SK-N-SH (cell line): ENCODE measurements around the gene ALAS1. TPM values are rescaled to one million over a fixed set of nuclear protein-coding genes. Genes with fewer than 3 reads are reported as not detected.

ENCODE experiments used
- CTCF ChIA-PET: fragments of 300-600, 350-600 bp; formaldehyde crosslinking; extraction: SDS; loops from one replicate; lab custom pipeline; 2021; lab: Yijun Ruan, JAX
- POLR2A ChIA-PET: fragments of 350-600 bp; sonication (Branson Sonifier 250); formaldehyde crosslinking; extraction: SDS; loops from one replicate; lab custom pipeline; 2020; ENCODE audit warnings: antibody characterized with exemption, inconsistent platforms; lab: Yijun Ruan, JAX
- DNase-seq: peaks from one replicate; pipeline ENCODE4 v3.0.0; 2012
- H2AFZ ChIP-seq: fragments of 200-600 bp; sonication (generic); 2 replicates; pipeline ENCODE4 v1.8.1; 2016; ENCODE audit warnings: antibody characterized with exemption, mild to moderate bottlenecking, low read depth
- H3F3A ChIP-seq: fragments of 200-600 bp; sonication (generic); replicated peaks from 2 replicates; pipeline ENCODE3; 2016; ENCODE audit warnings: antibody characterized with exemption, mild to moderate bottlenecking; ENCODE audit not compliant: insufficient read depth
- H3K27ac ChIP-seq, 2 experiments: fragments of 200-500 bp in 1 of 2; fragments of 200-600 bp in 1 of 2; sonication (Bioruptor generic) in 1 of 2; sonication (generic), shearing (Covaris generic) in 1 of 2; 2 replicates each; pipeline versions ENCODE4 v1.5.1 to v1.6.1; 2014 to 2016; ENCODE audit warnings: low read depth in 2 of 2, inconsistent platforms in 1 of 2, low read length in 1 of 2, mild to moderate bottlenecking in 1 of 2, mixed read lengths in 1 of 2
- H3K27me3 ChIP-seq: fragments of 200-600 bp; sonication (generic), shearing (Covaris generic); 2 replicates; pipeline ENCODE4 v1.6.1; 2016; ENCODE audit warnings: mixed run types; ENCODE audit not compliant: insufficient read depth
- H3K36me3 ChIP-seq, 2 experiments: fragments of 200-500 bp in 1 of 2; fragments of 200-600 bp in 1 of 2; sonication (Bioruptor generic) in 1 of 2; sonication (generic) in 1 of 2; replicated peaks in 1 of 2; 2 replicates each; pipeline versions ENCODE3 to v1.5.1; 2014 to 2016; ENCODE audit warnings: low read length in 1 of 2, mild to moderate bottlenecking in 1 of 2; ENCODE audit not compliant: insufficient read depth in 2 of 2, control insufficient read depth in 1 of 2
- H3K4me1 ChIP-seq, 2 experiments: fragments of 200-500 bp in 1 of 2; fragments of 200-600 bp in 1 of 2; sonication (Bioruptor generic) in 1 of 2; sonication (generic), shearing (Covaris generic) in 1 of 2; 2 replicates each; pipeline versions ENCODE4 v1.5.1 to v1.6.1; 2014 to 2016; ENCODE audit warnings: low read depth in 1 of 2, low read length in 1 of 2, mixed run types in 1 of 2; ENCODE audit not compliant: insufficient read depth in 2 of 2, control insufficient read depth in 1 of 2
- H3K4me2 ChIP-seq: fragments of 200-600 bp; sonication (generic), shearing (Covaris generic); 2 replicates; pipeline ENCODE4 v1.6.1; 2017; ENCODE audit warnings: mixed run types
- H3K4me3 ChIP-seq, 2 experiments: fragments of 200-500 bp in 1 of 2; fragments of 200-600 bp in 1 of 2; sonication (Bioruptor generic) in 1 of 2; sonication (generic), shearing (Covaris generic) in 1 of 2; 2 replicates each; pipeline versions ENCODE4 v1.5.1 to v1.8.1; 2014 to 2016; ENCODE audit warnings: low read depth in 2 of 2, inconsistent platforms in 1 of 2, low read length in 1 of 2, mild to moderate bottlenecking in 1 of 2, mixed read lengths in 1 of 2, moderate library complexity in 1 of 2
- H3K79me2 ChIP-seq: fragments of 200-600 bp; sonication (generic); 2 replicates; pipeline ENCODE4 v1.8.1; 2017; ENCODE audit warnings: mild to moderate bottlenecking; ENCODE audit not compliant: insufficient read depth
- H3K9ac ChIP-seq: fragments of 200-600 bp; sonication (generic); 2 replicates; pipeline ENCODE4 v1.6.1; 2017; ENCODE audit warnings: mixed run types
- H3K9me2 ChIP-seq: fragments of 200-600 bp; sonication (generic); 2 replicates; pipeline ENCODE4 v1.6.1; 2017; ENCODE audit warnings: mixed run types
- H3K9me3 ChIP-seq: fragments of 200-600 bp; sonication (generic); 2 replicates; pipeline ENCODE4 v1.6.1; 2017; ENCODE audit warnings: mixed run types, mild to moderate bottlenecking, moderate library complexity
- H4K20me1 ChIP-seq: fragments of 200-600 bp; sonication (generic); 2 replicates; pipeline ENCODE4 v1.6.1; 2017; ENCODE audit warnings: mild to moderate bottlenecking, mixed run types; ENCODE audit not compliant: insufficient read depth
- CHD2 ChIP-seq: fragments of 150-350 bp; IDR thresholded peaks from 2 replicates; pipeline ENCODE4 v1.6.1; 2018; ENCODE audit warnings: low read length; ENCODE audit not compliant: partially characterized antibody
- ELF1 ChIP-seq: IDR thresholded peaks from 2 replicates; pipeline ENCODE4 v1.4.0; 2012
- EZH2phosphoT487 ChIP-seq: fragments of 200-600 bp; sonication (generic); IDR thresholded peaks from 2 replicates; pipeline ENCODE4 v1.6.1; 2017; ENCODE audit warnings: low read depth, mixed run types, mild to moderate bottlenecking, antibody characterized with exemption, moderate library complexity, borderline replicate concordance
- GATA2 ChIP-seq: sonication (generic); formaldehyde crosslinking; IDR thresholded peaks from 2 replicates; pipeline ENCODE4 v1.5.0; 2020; ENCODE audit warnings: mild to moderate bottlenecking, missing genetic modification reagents
- MXI1 ChIP-seq: IDR thresholded peaks from 2 replicates; pipeline ENCODE4 v1.6.1; 2012; ENCODE audit warnings: mild to moderate bottlenecking, low read depth, low read length, improper control_type of control experiment
- NFIC ChIP-seq: IDR thresholded peaks from 2 replicates; pipeline ENCODE4 v1.4.0; 2012; ENCODE audit warnings: borderline replicate concordance
- RAD21 ChIP-seq: IDR thresholded peaks from 2 replicates; pipeline ENCODE4 v1.6.1; 2012; ENCODE audit warnings: mild to moderate bottlenecking, low read length
- RFX5 ChIP-seq: IDR thresholded peaks from 2 replicates; pipeline ENCODE4 v1.6.1; 2012; ENCODE audit warnings: mild to moderate bottlenecking, improper control_type of control experiment, low read length
- SIN3A ChIP-seq: IDR thresholded peaks from 2 replicates; pipeline ENCODE4 v1.6.1; 2012; ENCODE audit warnings: low read depth, mild to moderate bottlenecking, low read length, moderate library complexity, borderline replicate concordance
- TAF1 ChIP-seq: IDR thresholded peaks from 2 replicates; pipeline ENCODE4 v1.6.1; 2012; ENCODE audit warnings: low read depth, mild to moderate bottlenecking, low read length, moderate library complexity, borderline replicate concordance
- TCF12 ChIP-seq: IDR thresholded peaks from 2 replicates; pipeline ENCODE4 v1.4.0; 2012
- polyA plus RNA-seq, 3 experiments: library from polyadenylated mRNA; depleted of rRNA; stranded (reverse); fragments of >200 nt; gene quantifications; 2 replicates each; pipeline ENCODE4 v1.2.3, GENCODE V29; 2012
- TF ChIP-seq, protein P1 (sequence below): IDR thresholded peaks from 2 replicates; pipeline ENCODE4 v1.4.0; 2012; ENCODE audit warnings: low read depth
- TF ChIP-seq, protein P2 (sequence below): fragments of 200-600 bp; sonication (generic); IDR thresholded peaks from 2 replicates; pipeline ENCODE4 v1.6.1; 2017; ENCODE audit warnings: antibody characterized with exemption, mild to moderate bottlenecking, moderate library complexity
- TF ChIP-seq, protein P3 (sequence below): fragments of 150-350 bp; IDR thresholded peaks from 2 replicates; pipeline ENCODE4 v1.6.1; 2016; ENCODE audit warnings: mild to moderate bottlenecking, low read depth, low read length
- TF ChIP-seq, protein P4 (sequence below): IDR thresholded peaks from 2 replicates; pipeline ENCODE4 v1.4.0; 2012; ENCODE audit warnings: low read depth, borderline replicate concordance

ALAS1 gene
- polyA plus RNA-seq, 1 of the 3 experiments (the other 2 are of a cell fraction) = 47.9 TPM

DNA sequence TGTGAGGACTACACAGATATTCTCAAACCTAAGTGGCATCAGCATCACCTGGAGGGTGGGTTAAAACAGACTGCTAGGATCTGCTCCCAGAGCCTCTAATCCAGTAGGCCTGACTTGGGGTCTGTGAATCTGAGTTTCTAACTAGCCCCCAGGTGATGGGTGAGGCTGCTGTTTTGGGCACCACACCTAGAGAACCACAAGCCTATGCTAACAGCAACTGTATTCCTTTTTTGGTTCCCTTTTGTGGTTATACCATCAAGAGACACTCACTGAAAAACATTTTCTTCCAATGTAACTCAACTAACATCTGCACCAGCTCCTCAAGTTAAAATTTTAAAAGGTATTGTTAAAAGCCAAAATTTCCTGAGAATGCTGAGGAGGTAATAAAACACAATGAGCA lies 64.5 kb downstream of the ALAS1 start:
- H2AFZ ChIP-seq = no peak overlapping the region
- H3K27ac ChIP-seq = no peak overlapping the region
- no peaks in the 10 kb centered on the region for H3K27me3 ChIP-seq
- H4K20me1 ChIP-seq = peaks cover 34% of the 10 kb centered on the region
- H3K4me2 ChIP-seq = no peak overlapping the region
- no peaks in the 10 kb centered on the region for H3K9me3 ChIP-seq
- H3K79me2 ChIP-seq = peaks cover 88% of the 10 kb centered on the region
- DNase-seq = no peak
- ChIA-PET POLR2A (interaction anchor here (0.9 kb wide), 1 partner anchor 15 kb away, joined by 3 read pairs; no protein-coding TSS in a partner anchor), CTCF (interaction anchor here (1.4 to 1.5 kb wide), 2 partner anchors 16 to 42 kb away, joined by 3 to 5 read pairs; no protein-coding TSS in a partner anchor)
- no peak overlapping the region for H3K4me3 ChIP-seq
- H3K9ac ChIP-seq = no peak overlapping the region
- peaks cover 82 to 95% of the 10 kb centered on the region in 2 experiments for H3K36me3 ChIP-seq
- TF ChIP-seq RAD21 (no peak), CHD2 (no peak), ELF1 (no peak), TCF12 (no peak), RFX5 (no peak), GATA2 (no peak), MXI1 (no peak), TAF1 (no peak), NFIC (no peak), EZH2phosphoT487 (no peak), SIN3A (no peak)
- TF ChIP-seq, protein P1, sequence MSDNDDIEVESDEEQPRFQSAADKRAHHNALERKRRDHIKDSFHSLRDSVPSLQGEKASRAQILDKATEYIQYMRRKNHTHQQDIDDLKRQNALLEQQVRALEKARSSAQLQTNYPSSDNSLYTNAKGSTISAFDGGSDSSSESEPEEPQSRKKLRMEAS = no peak
- TF ChIP-seq, protein P2, sequence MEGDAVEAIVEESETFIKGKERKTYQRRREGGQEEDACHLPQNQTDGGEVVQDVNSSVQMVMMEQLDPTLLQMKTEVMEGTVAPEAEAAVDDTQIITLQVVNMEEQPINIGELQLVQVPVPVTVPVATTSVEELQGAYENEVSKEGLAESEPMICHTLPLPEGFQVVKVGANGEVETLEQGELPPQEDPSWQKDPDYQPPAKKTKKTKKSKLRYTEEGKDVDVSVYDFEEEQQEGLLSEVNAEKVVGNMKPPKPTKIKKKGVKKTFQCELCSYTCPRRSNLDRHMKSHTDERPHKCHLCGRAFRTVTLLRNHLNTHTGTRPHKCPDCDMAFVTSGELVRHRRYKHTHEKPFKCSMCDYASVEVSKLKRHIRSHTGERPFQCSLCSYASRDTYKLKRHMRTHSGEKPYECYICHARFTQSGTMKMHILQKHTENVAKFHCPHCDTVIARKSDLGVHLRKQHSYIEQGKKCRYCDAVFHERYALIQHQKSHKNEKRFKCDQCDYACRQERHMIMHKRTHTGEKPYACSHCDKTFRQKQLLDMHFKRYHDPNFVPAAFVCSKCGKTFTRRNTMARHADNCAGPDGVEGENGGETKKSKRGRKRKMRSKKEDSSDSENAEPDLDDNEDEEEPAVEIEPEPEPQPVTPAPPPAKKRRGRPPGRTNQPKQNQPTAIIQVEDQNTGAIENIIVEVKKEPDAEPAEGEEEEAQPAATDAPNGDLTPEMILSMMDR = no peak
- TF ChIP-seq, protein P3, sequence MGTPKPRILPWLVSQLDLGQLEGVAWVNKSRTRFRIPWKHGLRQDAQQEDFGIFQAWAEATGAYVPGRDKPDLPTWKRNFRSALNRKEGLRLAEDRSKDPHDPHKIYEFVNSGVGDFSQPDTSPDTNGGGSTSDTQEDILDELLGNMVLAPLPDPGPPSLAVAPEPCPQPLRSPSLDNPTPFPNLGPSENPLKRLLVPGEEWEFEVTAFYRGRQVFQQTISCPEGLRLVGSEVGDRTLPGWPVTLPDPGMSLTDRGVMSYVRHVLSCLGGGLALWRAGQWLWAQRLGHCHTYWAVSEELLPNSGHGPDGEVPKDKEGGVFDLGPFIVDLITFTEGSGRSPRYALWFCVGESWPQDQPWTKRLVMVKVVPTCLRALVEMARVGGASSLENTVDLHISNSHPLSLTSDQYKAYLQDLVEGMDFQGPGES = no peak
- TF ChIP-seq, protein P4, sequence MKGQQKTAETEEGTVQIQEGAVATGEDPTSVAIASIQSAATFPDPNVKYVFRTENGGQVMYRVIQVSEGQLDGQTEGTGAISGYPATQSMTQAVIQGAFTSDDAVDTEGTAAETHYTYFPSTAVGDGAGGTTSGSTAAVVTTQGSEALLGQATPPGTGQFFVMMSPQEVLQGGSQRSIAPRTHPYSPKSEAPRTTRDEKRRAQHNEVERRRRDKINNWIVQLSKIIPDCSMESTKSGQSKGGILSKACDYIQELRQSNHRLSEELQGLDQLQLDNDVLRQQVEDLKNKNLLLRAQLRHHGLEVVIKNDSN = no peak
- H3K9me2 ChIP-seq = no peaks in the 10 kb centered on the region
- no peaks in the 10 kb centered on the region for H3K4me1 ChIP-seq
- H3F3A ChIP-seq = peaks cover 14% of the 10 kb centered on the region

Other genes starting within 250 kb of the ALAS1 start
- 0.02 and 0.10 TPM in 2 replicates for gene GPR62, start 242.8 kb upstream of the ALAS1 start, polyA plus RNA-seq (2012; rRNA removed)
- 97.4 and 118 TPM in 2 replicates for gene PCBP4, start 230.7 kb upstream of the ALAS1 start, polyA plus RNA-seq (2012; rRNA removed)
- 64.1 and 88.3 TPM in 2 replicates for gene ABHD14B, start 224.1 kb upstream of the ALAS1 start, polyA plus RNA-seq (2012; rRNA removed)
- 22.1 and 31.5 TPM in 2 replicates for gene ABHD14A, start 223.1 kb upstream of the ALAS1 start, polyA plus RNA-seq (2012; rRNA removed)
- gene ACY1, start 214.6 kb upstream of the ALAS1 start, polyA plus RNA-seq (2012; rRNA removed) = 93.0 and 96.2 TPM in 2 replicates
- 3,173 and 3,642 TPM in 2 replicates for gene RPL29, start 202.3 kb upstream of the ALAS1 start, polyA plus RNA-seq (2012; rRNA removed)
- 24.3 and 25.8 TPM in 2 replicates for gene DUSP7, start 141.6 kb upstream of the ALAS1 start, polyA plus RNA-seq (2012; rRNA removed)
- 9.6 and 11.7 TPM in 2 replicates for gene POC1A, start 43.7 kb upstream of the ALAS1 start, polyA plus RNA-seq (2012; rRNA removed)
- gene TLR9, start 27.5 kb downstream of the ALAS1 start, polyA plus RNA-seq (2012; rRNA removed) = 0.12 TPM in 1 of 2 replicates, not detected in the other
- gene TWF2, start 41.0 kb downstream of the ALAS1 start, polyA plus RNA-seq (2012; rRNA removed) = 157 and 188 TPM in 2 replicates
- 19.2 and 23.9 TPM in 2 replicates for gene PPM1M, start 47.6 kb downstream of the ALAS1 start, polyA plus RNA-seq (2012; rRNA removed)
- 41.2 and 57.8 TPM in 2 replicates for gene WDR82, start 80.5 kb downstream of the ALAS1 start, polyA plus RNA-seq (2012; rRNA removed)
- 16.8 and 18.8 TPM in 2 replicates for gene GLYCTK, start 89.7 kb downstream of the ALAS1 start, polyA plus RNA-seq (2012; rRNA removed)
- 5.1 and 6.7 TPM in 2 replicates for gene DNAH1, start 118.2 kb downstream of the ALAS1 start, polyA plus RNA-seq (2012; rRNA removed)
- gene BAP1, start 211.8 kb downstream of the ALAS1 start, polyA plus RNA-seq (2012; rRNA removed) = 66.5 and 66.8 TPM in 2 replicates
- gene PHF7, start 212.5 kb downstream of the ALAS1 start, polyA plus RNA-seq (2012; rRNA removed) = 8.6 and 11.3 TPM in 2 replicates
- 0.10 and 0.13 TPM in 2 replicates for gene SEMA3G, start 246.9 kb downstream of the ALAS1 start, polyA plus RNA-seq (2012; rRNA removed)